Measurements from ENCODE around the gene LHX1. TPM values are rescaled to one million over a fixed set of nuclear protein-coding genes. Genes with fewer than 3 reads are reported as not detected.
A peak's percentile ranks its signal among the peaks of the same experiment; 100 is the strongest.

LHX1 gene
- total RNA-seq, 1 donor from 2014 or later, result not detected

GRCh38 chr17:36931096-36931696 is 6.1 kb upstream of the LHX1 start:
- H3K4me3 ChIP-seq, result no peak overlapping the region
- H3K9me3 ChIP-seq, result no peaks in the 10 kb centered on the region
- no peak for TF ChIP-seq CTCF (IDR thresholded peaks at IDR 0.05)
- intact Hi-C loops (cut with DNase I), result no loop called here
- ATAC-seq, result no peak
- DNase-seq, result no peak
- H3K27me3 ChIP-seq (ENCODE audit: low read depth), result peaks cover 99% of the 10 kb centered on the region
- H3K4me1 ChIP-seq, result peaks cover 47% of the 10 kb centered on the region
- no peak overlapping the region for H3K27ac ChIP-seq
- H3K36me3 ChIP-seq, result no peaks in the 10 kb centered on the region

GRCh38 chr17:36931697-36932382 is 5.4 kb upstream of the LHX1 start:
- Histone ChIP-seq H3K4me3 (peak overlapping the region; percentile 34), H3K27me3 (ENCODE audit: low read depth) (peaks cover 100% of the 10 kb centered on the region), H3K27ac (no peak overlapping the region), H3K9me3 (no peaks in the 10 kb centered on the region), H3K4me1 (peaks cover 53% of the 10 kb centered on the region), H3K36me3 (no peaks in the 10 kb centered on the region)
- ATAC-seq, result no peak
- intact Hi-C loops (cut with DNase I), result no loop called here
- DNase-seq, result no peak
- TF ChIP-seq CTCF (IDR thresholded peaks at IDR 0.05), result no peak

- intact Hi-C loops (cut with DNase I), result no loop called here
- ATAC-seq (no peak), DNase-seq (no peak)
- Histone ChIP-seq H3K9me3 (no peaks in the 10 kb centered on the region), H3K36me3 (no peaks in the 10 kb centered on the region), H3K27me3 (ENCODE audit: low read depth) (peaks cover 100% of the 10 kb centered on the region), H3K4me3 (peak overlapping the region; percentile 34), H3K27ac (no peak overlapping the region), H3K4me1 (peaks cover 58% of the 10 kb centered on the region)
- TF ChIP-seq CTCF (IDR thresholded peaks at IDR 0.05), result no peak
Measured at GRCh38 chr17:36932383-36932693, 4.9 kb upstream of the LHX1 start.

GRCh38 chr17:36932694-36933511 is 4.4 kb upstream of the LHX1 start:
- intact Hi-C loops (cut with DNase I), result no loop called here
- Histone ChIP-seq H3K4me3 (no peak overlapping the region), H3K9me3 (no peaks in the 10 kb centered on the region), H3K4me1 (peaks cover 64% of the 10 kb centered on the region), H3K27ac (no peak overlapping the region), H3K27me3 (ENCODE audit: low read depth) (peaks cover 100% of the 10 kb centered on the region), H3K36me3 (no peaks in the 10 kb centered on the region)
- ATAC-seq (peak in 1 of 2 donors; percentile 15), DNase-seq (no peak)
- no peak for TF ChIP-seq CTCF (IDR thresholded peaks at IDR 0.05)

- no peak for TF ChIP-seq CTCF (IDR thresholded peaks at IDR 0.05)
- Histone ChIP-seq H3K4me1 (peaks cover 71% of the 10 kb centered on the region), H3K9me3 (no peaks in the 10 kb centered on the region), H3K4me3 (peak overlapping the region; percentile 7), H3K27me3 (ENCODE audit: low read depth) (peaks cover 100% of the 10 kb centered on the region), H3K27ac (no peak overlapping the region), H3K36me3 (no peaks in the 10 kb centered on the region)
- ATAC-seq (no peak), DNase-seq (no peak)
- intact Hi-C loops (cut with DNase I), result no loop called here
Measured at GRCh38 chr17:36933512-36934143, 3.6 kb upstream of the LHX1 start.

Data from lower lobe of right lung (tissue), 2 donors.